H1 (cell line): ENCODE results near the gene RPS6KA4. TPM values are rescaled to one million over a fixed set of nuclear protein-coding genes. Genes with fewer than 3 reads are reported as not detected.

ENCODE experiments used
- ASH2L ChIP-seq: fragments of 200-600, 300-600 bp; sonication (generic); IDR thresholded peaks from one replicate; pipeline ENCODE4 v1.7.1; 2017; ENCODE audit warnings: low read length
- CBX8 ChIP-seq: fragments of 300-800, 300-1000 bp; sonication (generic); IDR thresholded peaks from 2 replicates; pipeline ENCODE4 v1.7.1; 2016; ENCODE audit warnings: low read depth, low read length, borderline replicate concordance
- CTBP2 ChIP-seq: IDR thresholded peaks from 2 replicates; pipeline ENCODE4 v1.7.0; 2011; ENCODE audit warnings: borderline replicate concordance, mild to moderate bottlenecking, moderate library complexity, mixed read lengths, low read length; ENCODE audit not compliant: insufficient read depth, insufficient read length
- E2F6 ChIP-seq: IDR thresholded peaks from 2 replicates; pipeline ENCODE4 v1.6.1; 2012; ENCODE audit warnings: inconsistent platforms
- HDAC6 ChIP-seq: IDR thresholded peaks from one replicate; pipeline ENCODE4 v1.7.1; 2012; ENCODE audit warnings: low read depth, mild to moderate bottlenecking, inconsistent platforms, low read length, moderate library complexity
- KDM4A ChIP-seq: IDR thresholded peaks from one replicate; pipeline ENCODE4 v1.7.1; 2012; ENCODE audit warnings: low read depth, mild to moderate bottlenecking, moderate library complexity, low read length, inconsistent platforms; ENCODE audit not compliant: severe bottlenecking
- KDM5A ChIP-seq: fragments of 200-600 bp; IDR thresholded peaks from 2 replicates; pipeline ENCODE4 v1.7.1; 2012; ENCODE audit warnings: mild to moderate bottlenecking, low read length, inconsistent platforms, mixed read lengths
- PHF8 ChIP-seq: fragments of 200-600 bp; sonication (generic); conservative IDR thresholded peaks from 2 replicates; pipeline ENCODE4 v1.7.1; 2012; ENCODE audit warnings: low read depth, mild to moderate bottlenecking, inconsistent platforms, low read length, moderate library complexity
- POU5F1 ChIP-seq: IDR thresholded peaks from 2 replicates; pipeline ENCODE4 v1.6.1; 2011; ENCODE audit warnings: low read depth, mild to moderate bottlenecking, low read length, moderate library complexity
- RFX5 ChIP-seq: IDR thresholded peaks from 2 replicates; pipeline ENCODE4 v1.6.1; 2011; ENCODE audit warnings: low read depth, low read length, improper control_type of control experiment, borderline replicate concordance
- RXRA ChIP-seq: IDR thresholded peaks from 2 replicates; pipeline ENCODE4 v1.6.1; 2011; ENCODE audit warnings: low read depth, mild to moderate bottlenecking, low read length, moderate library complexity; ENCODE audit not compliant: insufficient read depth
- SAP30 ChIP-seq: fragments of 300-600 bp; sonication (generic); IDR thresholded peaks from 2 replicates; pipeline ENCODE4 v1.7.1; 2012; ENCODE audit warnings: low read length, moderate library complexity, mild to moderate bottlenecking, inconsistent platforms; ENCODE audit not compliant: insufficient read depth, insufficient replicate concordance
- SIN3A ChIP-seq, 2 experiments: IDR thresholded peaks in 1 of 2; conservative IDR thresholded peaks in 1 of 2; 2 replicates each; pipeline ENCODE4 v1.6.1; 2011 to 2012; ENCODE audit warnings: low read length in 2 of 2, improper control_type of control experiment in 1 of 2, low read depth in 1 of 2, mild to moderate bottlenecking in 1 of 2
- SIX5 ChIP-seq: IDR thresholded peaks from 2 replicates; pipeline ENCODE4 v1.6.1; 2011; ENCODE audit warnings: mild to moderate bottlenecking, low read depth, low read length
- SP4 ChIP-seq: IDR thresholded peaks from 2 replicates; pipeline ENCODE4 v1.6.1; 2012; ENCODE audit warnings: low read length, inconsistent platforms
- SUZ12 ChIP-seq: fragments of 200-600 bp; sonication (generic); IDR thresholded peaks from 2 replicates; pipeline ENCODE4 v1.6.1; 2012; ENCODE audit warnings: mild to moderate bottlenecking, inconsistent platforms, low read length, moderate library complexity, mixed read lengths
- TBP ChIP-seq: IDR thresholded peaks from 2 replicates; pipeline ENCODE4 v1.6.1; 2011; ENCODE audit warnings: low read depth, low read length, improper control_type of control experiment
- USF2 ChIP-seq: IDR thresholded peaks from 2 replicates; pipeline ENCODE4 v1.6.1; 2011; ENCODE audit warnings: low read length, improper control_type of control experiment
- YY1 ChIP-seq: IDR thresholded peaks from 2 replicates; pipeline ENCODE4 v1.6.1; 2011; ENCODE audit warnings: low read depth, mild to moderate bottlenecking, low read length
- polyA plus RNA-seq, 7 experiments: library from polyadenylated mRNA; depleted of rRNA in 3 of 7; stranded (reverse) in 5 of 7; unstranded in 2 of 7; fragments of >200 nt in 5 of 7; fragments of 200-250 nt in 2 of 7; gene quantifications; 1 replicate in 5 of 7; 2 replicates in 1 of 7; 4 replicates in 1 of 7; pipeline versions ENCODE4 v1.2.1 to v1.2.3, GENCODE V29; 2011 to 2013; ENCODE audit warnings: missing spikeins in 2 of 7, mixed read lengths in 2 of 7
- total RNA-seq: library from RNA; stranded (reverse); fragmentation: NEBNext Ultra II Directional; extraction: Animal tissue kit (Norgen Biotek cat#: 25700); gene quantifications from 2 replicates; pipeline ENCODE4 v1.2.1, GENCODE V29; 2021

Gene RPS6KA4
- total and polyA plus RNA-seq, 2 of the 8 experiments (the other 6 are each of a cell fraction or from before 2014, with no cell fraction given), result 8.2 to 12.6 TPM

GRCh38 chr11:64317325-64317960, 41.5 kb upstream of the RPS6KA4 start, which contains the start of gene TRMT112 (continued):
- TF ChIP-seq SP4 (no peak), USF2 (peak; percentile 58; the same call in 1 of the 2 replicates), ASH2L (peak; percentile 81), KDM5A (peak; percentile 39; the same call in 1 of the 2 replicates), SIN3A (conservative IDR thresholded peaks at IDR 0.05 in 1 of 2, IDR thresholded peaks at IDR 0.05 in 1 of 2; ENCODE audit: low read depth in 1 of 2, low read length in 2 of 2) (0 out of 4 replicates have a peak, but pooled peaks of 1 of the 2 experiments have one; percentile 72), TBP (peak; percentile 58; the same call in 1 of the 2 replicates), SIX5 (no peak), HDAC6 (no peak), SUZ12 (no peak), POU5F1 (no peak), KDM4A (peak; percentile 90), RXRA (no peak), E2F6 (peak; percentile 14; the same call in 1 of the 2 replicates), SAP30 (no peak), PHF8 (peak; percentile 86), RFX5 (no peak), CTBP2 (no peak), YY1 (no peak), CBX8 (no peak)
